CD4-positive, alpha-beta T cell (primary cell): ENCODE results near the gene WNK1. TPM values are rescaled to one million over a fixed set of nuclear protein-coding genes. Genes with fewer than 3 reads are reported as not detected.

Experiments
- ATAC-seq: fragments of 200-7000 bp; cut with Tn5 transposase; one replicate; pipeline ENCODE4 v1.10.0; 2022; ENCODE audit warnings: mild to moderate bottlenecking; ENCODE audit not compliant: poor library complexity
- CTCF ChIA-PET: fragments of 350-600 bp; sonication (Branson Sonifier 250); formaldehyde crosslinking; loops from one replicate; lab custom pipeline; 2021; ENCODE audit warnings: antibody characterized with exemption, inconsistent platforms; lab: Charles Lee
- POLR2A ChIA-PET: fragments of 350-600 bp; sonication (Branson Sonifier 250); formaldehyde crosslinking; loops from one replicate; lab custom pipeline; 2021; ENCODE audit warnings: antibody characterized with exemption, inconsistent platforms; lab: Charles Lee
- DNase-seq, 14 experiments: peaks; one replicate each; pipeline ENCODE4 v3.0.0-alpha.2; 2013 to 2020; ENCODE audit warnings: mixed read lengths in 2 of 14
- H3K27ac ChIP-seq, 2 donors: one replicate each; pipeline versions ENCODE4 v1.5.1 to v1.7.0; 2013; ENCODE audit warnings: low read length in 2 of 2, low read depth in 1 of 2, mild to moderate bottlenecking in 1 of 2
- H3K27me3 ChIP-seq, 2 experiments: 1 replicate in 1 of 2; 2 replicates in 1 of 2; pipeline versions ENCODE4 v1.6.1 to v1.7.0; 2013; ENCODE audit warnings: low read length in 2 of 2, control low read depth in 1 of 2, mild to moderate bottlenecking in 1 of 2, moderate library complexity in 1 of 2; ENCODE audit not compliant: insufficient read depth in 2 of 2, control insufficient read depth in 1 of 2
- H3K36me3 ChIP-seq: one replicate; pipeline ENCODE4 v1.6.1; 2013; ENCODE audit warnings: low read length, control low read depth; ENCODE audit not compliant: insufficient read depth
- H3K4me1 ChIP-seq: one replicate; pipeline ENCODE4 v1.6.1; 2013; ENCODE audit warnings: low read length, control low read depth; ENCODE audit not compliant: insufficient read depth
- H3K4me3 ChIP-seq: one replicate; pipeline ENCODE4 v1.5.1; 2013; ENCODE audit warnings: mild to moderate bottlenecking, low read length, moderate library complexity
- H3K9me3 ChIP-seq, 2 experiments: 1 replicate in 1 of 2; 2 replicates in 1 of 2; pipeline versions ENCODE4 v1.6.1 to v1.7.0; 2013; ENCODE audit warnings: low read length in 2 of 2, mild to moderate bottlenecking in 2 of 2, control low read depth in 1 of 2, moderate library complexity in 1 of 2; ENCODE audit not compliant: control insufficient read depth in 1 of 2, insufficient read depth in 1 of 2
- H3K27ac Mint-ChIP-seq: one replicate; pipeline ENCODE4 v1.8.0; 2020; ENCODE audit warnings: mixed read lengths
- H3K27me3 Mint-ChIP-seq: one replicate; pipeline ENCODE4 v1.8.0; 2021; ENCODE audit warnings: mixed read lengths
- H3K36me3 Mint-ChIP-seq: one replicate; pipeline ENCODE4 v1.8.0; 2021; ENCODE audit warnings: low read depth, mixed read lengths
- H3K4me1 Mint-ChIP-seq: one replicate; pipeline ENCODE4 v1.8.0; 2021; ENCODE audit warnings: low read depth, mixed read lengths
- H3K4me3 Mint-ChIP-seq: one replicate; pipeline ENCODE4 v1.8.0; 2020; ENCODE audit warnings: mild to moderate bottlenecking, mixed read lengths
- H3K9me3 Mint-ChIP-seq: one replicate; pipeline ENCODE4 v1.8.0; 2020; ENCODE audit warnings: mixed read lengths
- intact Hi-C, 2 experiments: fragments of 100-400 bp; cut with DNase I in 1 of 2; cut with micrococcal nuclease in 1 of 2; formaldehyde crosslinking; loops; one replicate each; pipeline versions ENCODE4 v1.15.1 to v1.9.0; 2023 to 2025; cut with DNase I, micrococcal nuclease
- total RNA-seq, 174 experiments: library from RNA in 2 of 174; stranded (reverse) in 2 of 174; gene quantifications; one replicate each; pipeline ENCODE4 v1.2.3 and lab custom pipeline; 2021 to 2026
- TF ChIP-seq, protein P1 (sequence below): fragments of 200-600 bp; IDR thresholded peaks from one replicate; pipeline ENCODE4 v1.8.0; 2022; ENCODE audit warnings: antibody characterized with exemption, mild to moderate bottlenecking

The WNK1 gene
- total RNA-seq, 2 experiments from 2014 or later = 193 to 198 TPM

DNA sequence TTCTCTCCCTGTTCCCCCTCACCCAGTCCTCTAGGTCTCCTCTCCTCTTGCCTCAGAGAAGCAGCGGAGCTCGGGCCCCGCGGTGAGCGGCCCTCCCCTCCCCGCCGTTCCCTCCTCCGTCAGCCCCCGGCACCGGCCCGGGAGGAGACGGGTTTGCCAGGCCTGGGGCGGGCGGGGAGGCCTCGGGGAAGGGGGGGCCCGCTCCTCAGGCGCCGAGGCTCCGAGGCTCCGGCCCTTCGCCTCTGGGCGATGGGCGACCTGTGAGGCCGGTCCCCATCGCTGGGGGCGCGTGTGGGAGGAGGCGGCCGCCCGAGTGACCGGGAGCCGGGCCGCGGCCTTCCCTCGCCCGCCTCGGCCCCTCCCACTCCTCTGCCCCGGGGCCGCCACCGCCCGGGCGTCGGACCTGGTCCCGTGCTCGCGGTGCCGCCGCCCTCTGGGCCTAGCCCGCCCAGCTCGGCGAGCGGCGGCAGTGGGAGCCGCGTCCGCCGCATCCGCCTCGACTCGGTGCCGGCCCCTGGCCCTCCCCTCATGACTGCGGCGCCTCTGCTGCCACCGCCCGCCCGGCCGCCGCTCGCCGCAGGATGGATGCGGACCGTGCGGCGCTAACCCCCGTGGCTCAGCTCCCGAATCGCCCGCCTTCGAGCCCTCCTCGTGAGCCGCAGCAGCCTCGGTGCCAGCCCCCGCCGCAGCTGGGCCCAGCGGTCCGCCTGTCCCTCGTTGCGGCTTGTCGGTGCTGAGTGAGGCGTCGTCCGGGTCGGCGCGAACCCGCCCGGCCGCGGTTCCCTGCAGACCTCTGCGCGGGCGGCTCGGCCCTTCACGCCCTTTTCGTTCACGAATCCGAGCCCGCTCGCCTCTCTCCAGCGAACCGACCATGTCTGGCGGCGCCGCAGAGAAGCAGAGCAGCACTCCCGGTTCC, 574 bp downstream of the WNK1 start:
- H3K36me3 ChIP-seq = no peaks in the 10 kb centered on the region
- intact Hi-C loops = loop anchor here (1.0 to 10.0 kb wide), 7 partner anchors 24 to 842 kb away; partner anchors contain the start of gene FBXL14 (in 1 of the 2)

DNA sequence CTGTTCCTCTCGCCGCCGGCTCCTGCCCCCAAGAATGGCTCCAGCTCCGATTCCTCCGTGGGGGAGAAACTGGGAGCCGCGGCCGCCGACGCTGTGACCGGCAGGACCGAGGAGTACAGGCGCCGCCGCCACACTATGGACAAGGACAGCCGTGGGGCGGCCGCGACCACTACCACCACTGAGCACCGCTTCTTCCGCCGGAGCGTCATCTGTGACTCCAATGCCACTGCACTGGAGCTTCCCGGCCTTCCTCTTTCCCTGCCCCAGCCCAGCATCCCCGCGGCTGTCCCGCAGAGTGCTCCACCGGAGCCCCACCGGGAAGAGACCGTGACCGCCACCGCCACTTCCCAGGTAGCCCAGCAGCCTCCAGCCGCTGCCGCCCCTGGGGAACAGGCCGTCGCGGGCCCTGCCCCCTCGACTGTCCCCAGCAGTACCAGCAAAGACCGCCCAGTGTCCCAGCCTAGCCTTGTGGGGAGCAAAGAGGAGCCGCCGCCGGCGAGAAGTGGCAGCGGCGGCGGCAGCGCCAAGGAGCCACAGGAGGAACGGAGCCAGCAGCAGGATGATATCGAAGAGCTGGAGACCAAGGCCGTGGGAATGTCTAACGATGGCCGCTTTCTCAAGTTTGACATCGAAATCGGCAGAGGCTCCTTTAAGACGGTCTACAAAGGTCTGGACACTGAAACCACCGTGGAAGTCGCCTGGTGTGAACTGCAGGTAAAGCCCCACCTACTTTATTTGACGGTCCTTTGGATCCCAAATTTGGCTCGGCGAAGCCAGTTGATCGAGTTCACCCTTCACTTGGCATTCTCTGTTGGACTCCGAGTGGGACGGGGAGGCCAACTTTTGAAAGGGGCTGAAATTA, 1.5 kb downstream of the WNK1 start:
- Histone ChIP-seq H3K9me3 (no peaks in the 10 kb centered on the region), H3K27me3 (no peaks in the 10 kb centered on the region), H3K4me1 (peaks cover 30% of the 10 kb centered on the region), H3K27ac (peak overlapping the region; percentile 50 to 87), H3K36me3 (no peaks in the 10 kb centered on the region), H3K4me3 (peak overlapping the region; percentile 90)
- no peaks in the 10 kb centered on the region for H3K27me3 Mint-ChIP-seq
- H3K4me1 Mint-ChIP-seq = peaks cover 34% of the 10 kb centered on the region
- peaks cover 29% of the 10 kb centered on the region for H3K36me3 Mint-ChIP-seq
- ChIA-PET CTCF (interaction anchor here (0.9 to 3.0 kb wide), 17 partner anchors 20 to 830 kb away, joined by 3 to 20 read pairs (median 5); partner anchors contain the start of gene RAD52), POLR2A (interaction anchor here (1.0 to 6.3 kb wide), 22 partner anchors 8 to 188 kb away, joined by 3 to 166 read pairs (median 9); partner anchors contain the start of gene NINJ2)
- peak overlapping the region; percentile 87 for H3K27ac Mint-ChIP-seq
- ATAC-seq (no peak), DNase-seq (peak in 13 of 14 experiments; percentile 14 to 71 (median 40))
- no peaks in the 10 kb centered on the region for H3K9me3 Mint-ChIP-seq
- intact Hi-C loops = loop anchor here (2.0 to 10.0 kb wide), 9 partner anchors 25 to 841 kb away; partner anchors contain the start of genes FBXL14 (in 1 of the 2) and RAD52 (in 1 of the 2)
- H3K4me3 Mint-ChIP-seq = peak overlapping the region; percentile 95
- TF ChIP-seq, protein P1, sequence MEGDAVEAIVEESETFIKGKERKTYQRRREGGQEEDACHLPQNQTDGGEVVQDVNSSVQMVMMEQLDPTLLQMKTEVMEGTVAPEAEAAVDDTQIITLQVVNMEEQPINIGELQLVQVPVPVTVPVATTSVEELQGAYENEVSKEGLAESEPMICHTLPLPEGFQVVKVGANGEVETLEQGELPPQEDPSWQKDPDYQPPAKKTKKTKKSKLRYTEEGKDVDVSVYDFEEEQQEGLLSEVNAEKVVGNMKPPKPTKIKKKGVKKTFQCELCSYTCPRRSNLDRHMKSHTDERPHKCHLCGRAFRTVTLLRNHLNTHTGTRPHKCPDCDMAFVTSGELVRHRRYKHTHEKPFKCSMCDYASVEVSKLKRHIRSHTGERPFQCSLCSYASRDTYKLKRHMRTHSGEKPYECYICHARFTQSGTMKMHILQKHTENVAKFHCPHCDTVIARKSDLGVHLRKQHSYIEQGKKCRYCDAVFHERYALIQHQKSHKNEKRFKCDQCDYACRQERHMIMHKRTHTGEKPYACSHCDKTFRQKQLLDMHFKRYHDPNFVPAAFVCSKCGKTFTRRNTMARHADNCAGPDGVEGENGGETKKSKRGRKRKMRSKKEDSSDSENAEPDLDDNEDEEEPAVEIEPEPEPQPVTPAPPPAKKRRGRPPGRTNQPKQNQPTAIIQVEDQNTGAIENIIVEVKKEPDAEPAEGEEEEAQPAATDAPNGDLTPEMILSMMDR = no peak

More for the DNA sequence above, 574 bp downstream of the WNK1 start:
- H3K27ac Mint-ChIP-seq = peak overlapping the region; percentile 87
- Histone ChIP-seq H3K4me1 (peaks cover 30% of the 10 kb centered on the region), H3K27me3 (no peaks in the 10 kb centered on the region), H3K9me3 (no peaks in the 10 kb centered on the region), H3K27ac (peak overlapping the region; percentile 86 to 87), H3K4me3 (peak overlapping the region; percentile 90)
- TF ChIP-seq, protein P1 = no peak
- ChIA-PET CTCF (interaction anchor here (0.9 to 3.3 kb wide), 11 partner anchors 21 to 196 kb away, joined by 3 to 35 read pairs (median 9); partner anchors contain the start of gene RAD52), POLR2A (interaction anchor here (0.8 to 6.3 kb wide), 29 partner anchors 9 to 840 kb away, joined by 3 to 166 read pairs (median 11); partner anchors contain the start of genes NINJ2 and RAD52)
- H3K36me3 Mint-ChIP-seq = peaks cover 26% of the 10 kb centered on the region
- H3K4me1 Mint-ChIP-seq = peaks cover 27% of the 10 kb centered on the region
- peak overlapping the region; percentile 95 for H3K4me3 Mint-ChIP-seq
- DNase-seq (peak; percentile 16 to 81 (median 33)), ATAC-seq (peak; percentile 28)
- H3K27me3 Mint-ChIP-seq = no peaks in the 10 kb centered on the region
- no peaks in the 10 kb centered on the region for H3K9me3 Mint-ChIP-seq
